BJ (cell line): ENCODE results near the gene RGS6. TPM values are rescaled to one million over a fixed set of nuclear protein-coding genes. Genes with fewer than 3 reads are reported as not detected.

Experiments
- CTCF ChIA-PET: fragments of 350-600 bp; formaldehyde crosslinking; extraction: SDS; loops from one replicate; lab custom pipeline; 2021; ENCODE audit warnings: antibody characterized with exemption, inconsistent platforms; lab: Yijun Ruan, JAX
- POLR2A ChIA-PET: fragments of 300-600 bp; sonication (Branson Sonifier 250); formaldehyde crosslinking; extraction: SDS; loops from one replicate; lab custom pipeline; 2021; ENCODE audit warnings: antibody characterized with exemption; lab: Charles Lee
- DNase-seq: peaks from one replicate; pipeline ENCODE4 v3.0.0-alpha.2; 2011; ENCODE audit warnings: low read depth
- H3K27me3 ChIP-seq: 2 replicates; pipeline ENCODE4 v1.6.0; 2011; ENCODE audit warnings: low read length; ENCODE audit not compliant: control insufficient read depth, insufficient read depth
- H3K36me3 ChIP-seq: 2 replicates; pipeline ENCODE4 v1.5.1; 2011; ENCODE audit warnings: low read length; ENCODE audit not compliant: control insufficient read depth, insufficient read depth
- H3K4me3 ChIP-seq: 2 replicates; pipeline ENCODE4 v1.5.1; 2011; ENCODE audit warnings: low read depth, mild to moderate bottlenecking, control low read depth, low read length
- polyA plus RNA-seq: library from polyadenylated mRNA; depleted of rRNA; stranded (reverse); fragments of >200 nt; gene quantifications from 2 replicates; pipeline ENCODE4 v1.2.3, GENCODE V29; 2011
- TF ChIP-seq, protein P1 (sequence below): IDR thresholded peaks from 2 replicates; pipeline ENCODE4 v1.5.1; 2011; ENCODE audit warnings: low read depth, mild to moderate bottlenecking, control low read depth, inconsistent platforms, low read length, moderate library complexity; ENCODE audit not compliant: insufficient read depth

RGS6 gene
- polyA plus RNA-seq, 1 experiment = not detected

DNA sequence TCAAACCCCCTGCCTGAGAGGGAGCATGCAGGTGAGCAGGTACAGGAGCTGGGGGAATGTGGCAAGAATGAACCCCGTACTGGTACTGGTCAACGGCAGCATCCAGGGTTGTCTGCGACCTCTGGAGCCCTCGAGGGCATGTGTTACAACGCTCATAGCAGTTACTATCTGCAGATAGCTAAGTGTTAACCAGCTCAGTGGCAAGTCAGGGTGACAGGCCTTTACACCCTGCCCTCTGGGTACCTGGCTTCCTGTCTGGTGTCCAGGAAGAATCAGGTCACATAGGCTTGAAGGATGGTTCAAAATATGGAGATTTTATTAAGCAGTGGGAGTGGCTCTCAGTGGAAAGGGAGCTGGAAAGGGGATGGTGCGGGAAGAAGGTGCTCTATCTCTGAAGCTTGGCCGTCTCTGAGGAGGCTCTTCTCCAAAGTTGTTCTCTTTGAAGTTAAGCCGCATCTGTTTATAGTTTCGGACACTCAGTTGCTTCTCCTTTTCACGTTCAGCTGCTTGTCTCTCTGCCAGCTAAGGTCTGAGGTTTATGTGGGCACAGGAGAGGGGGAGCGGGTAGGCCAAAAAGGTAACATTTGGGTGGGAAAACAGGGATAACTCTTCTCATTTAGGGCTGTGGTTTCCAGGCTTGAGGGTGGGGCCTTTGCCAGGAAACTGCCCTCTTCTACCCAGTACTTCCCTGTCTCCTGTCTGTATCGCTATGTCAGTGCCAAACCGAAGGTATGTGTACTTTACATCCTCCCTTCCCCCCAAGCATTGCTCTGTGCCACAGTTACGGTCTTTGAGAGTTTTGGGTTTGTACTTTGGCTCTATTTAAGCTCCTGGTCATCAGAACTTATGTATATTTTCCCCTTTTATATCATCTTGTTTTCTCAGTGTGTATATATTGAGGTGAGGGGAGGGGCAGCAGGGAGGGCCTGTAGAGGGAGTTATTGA is 305.8 kb downstream of the RGS6 start:
- H3K36me3 ChIP-seq = no peaks in the 10 kb centered on the region
- TF ChIP-seq, protein P1, sequence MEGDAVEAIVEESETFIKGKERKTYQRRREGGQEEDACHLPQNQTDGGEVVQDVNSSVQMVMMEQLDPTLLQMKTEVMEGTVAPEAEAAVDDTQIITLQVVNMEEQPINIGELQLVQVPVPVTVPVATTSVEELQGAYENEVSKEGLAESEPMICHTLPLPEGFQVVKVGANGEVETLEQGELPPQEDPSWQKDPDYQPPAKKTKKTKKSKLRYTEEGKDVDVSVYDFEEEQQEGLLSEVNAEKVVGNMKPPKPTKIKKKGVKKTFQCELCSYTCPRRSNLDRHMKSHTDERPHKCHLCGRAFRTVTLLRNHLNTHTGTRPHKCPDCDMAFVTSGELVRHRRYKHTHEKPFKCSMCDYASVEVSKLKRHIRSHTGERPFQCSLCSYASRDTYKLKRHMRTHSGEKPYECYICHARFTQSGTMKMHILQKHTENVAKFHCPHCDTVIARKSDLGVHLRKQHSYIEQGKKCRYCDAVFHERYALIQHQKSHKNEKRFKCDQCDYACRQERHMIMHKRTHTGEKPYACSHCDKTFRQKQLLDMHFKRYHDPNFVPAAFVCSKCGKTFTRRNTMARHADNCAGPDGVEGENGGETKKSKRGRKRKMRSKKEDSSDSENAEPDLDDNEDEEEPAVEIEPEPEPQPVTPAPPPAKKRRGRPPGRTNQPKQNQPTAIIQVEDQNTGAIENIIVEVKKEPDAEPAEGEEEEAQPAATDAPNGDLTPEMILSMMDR = no peak
- DNase-seq = no peak
- ChIA-PET POLR2A (no interaction called here), CTCF (interaction anchor here (1.6 kb wide), 1 partner anchor 8 kb away, joined by 4 read pairs; no protein-coding TSS in a partner anchor)
- no peaks in the 10 kb centered on the region for H3K27me3 ChIP-seq
- H3K4me3 ChIP-seq = no peak overlapping the region

GRCh38 chr14:72243309-72244293 is 311.4 kb downstream of the RGS6 start:
- ChIA-PET CTCF (interaction anchor here (0.7 kb wide), 1 partner anchor 308 kb away, joined by 3 read pairs; no protein-coding TSS in a partner anchor), POLR2A (no interaction called here)
- TF ChIP-seq, protein P1 = no peak
- Histone ChIP-seq H3K4me3 (no peak overlapping the region), H3K27me3 (no peaks in the 10 kb centered on the region), H3K36me3 (no peaks in the 10 kb centered on the region)
- DNase-seq = no peak

- TF ChIP-seq, protein P1 = no peak
- H3K36me3 ChIP-seq = no peaks in the 10 kb centered on the region
- CTCF ChIA-PET = no interaction called here
- H3K4me3 ChIP-seq = no peak overlapping the region
- DNase-seq = no peak
- POLR2A ChIA-PET = no interaction called here
- no peaks in the 10 kb centered on the region for H3K27me3 ChIP-seq
Observed at GRCh38 chr14:72247896-72248465, 315.8 kb downstream of the RGS6 start.

DNA sequence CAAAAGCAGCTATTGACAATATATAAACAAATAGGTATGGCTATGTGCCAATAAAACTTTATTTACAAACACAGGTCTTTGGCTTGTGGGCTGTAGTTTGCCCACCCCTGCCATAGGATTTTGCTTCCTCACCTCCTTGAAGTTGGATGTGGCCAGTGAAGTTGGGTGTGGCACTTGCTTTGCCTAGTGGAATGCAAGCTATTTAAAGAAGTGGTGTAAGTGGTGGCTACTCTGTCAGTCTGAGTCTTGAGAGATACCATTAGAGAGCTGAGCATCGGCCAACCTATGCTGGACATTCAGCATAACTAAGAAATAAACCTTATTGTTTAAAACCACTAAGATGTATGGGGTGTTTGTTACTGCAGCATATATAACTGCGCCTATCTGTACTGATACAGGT is 321.3 kb downstream of the RGS6 start:
- no peak for DNase-seq
- Histone ChIP-seq H3K4me3 (no peak overlapping the region), H3K36me3 (no peaks in the 10 kb centered on the region), H3K27me3 (no peaks in the 10 kb centered on the region)
- POLR2A ChIA-PET = no interaction called here
- TF ChIP-seq, protein P1 = no peak
- CTCF ChIA-PET = no interaction called here
